HG03280 (cell line): ENCODE measurements around the gene MED12L.

Source experiments
- ATAC-seq: cut with Tn5 transposase; IDR thresholded peaks from one replicate; pipeline ENCODE4 v1.9.1; 2021; ENCODE audit warnings: mild to moderate bottlenecking, moderate library complexity; ENCODE audit not compliant: unreplicated experiment

Gene MED12L

DNA sequence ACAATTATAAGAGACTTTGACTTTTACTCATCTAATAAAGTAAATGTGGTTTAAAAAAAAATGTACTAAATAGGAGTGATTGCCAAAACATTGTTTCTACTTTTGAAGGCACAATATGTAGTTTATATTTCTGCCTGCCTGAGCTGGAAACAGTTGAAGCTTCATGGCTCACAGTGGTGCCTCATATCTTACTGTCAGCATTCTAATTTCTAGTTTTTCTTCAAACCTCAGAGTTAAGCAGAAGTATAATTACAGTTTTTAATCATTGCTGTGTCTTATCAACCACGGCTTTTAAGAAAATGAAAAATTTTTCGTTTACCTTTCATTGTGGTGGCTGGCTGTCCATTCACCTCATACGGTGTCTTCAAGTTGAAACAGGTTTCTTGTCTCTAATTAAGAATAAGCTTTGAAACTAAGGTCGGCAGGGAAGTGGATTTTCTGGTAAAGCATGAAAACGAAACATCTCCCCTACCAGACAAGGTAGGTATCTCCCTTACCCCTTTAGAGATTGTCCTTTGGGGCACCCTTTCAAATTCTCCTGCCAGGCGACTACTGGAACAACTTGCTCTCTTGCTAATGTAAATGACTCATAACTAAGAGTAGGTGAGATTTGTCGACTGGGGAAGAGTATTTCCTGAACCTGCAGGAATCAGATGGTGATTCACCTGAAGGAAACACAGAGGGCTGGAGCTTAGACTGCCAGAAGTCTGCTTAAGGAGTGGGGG, 231.0 kb downstream of the MED12L start, which contains the start of gene GPR87:
Gene GPR87, minus strand, starts transcription at position 554 of the 725 bp plus-strand sequence. CDS start 16,720 bp downstream, outside the sequence.
- ATAC-seq = no peak

DNA sequence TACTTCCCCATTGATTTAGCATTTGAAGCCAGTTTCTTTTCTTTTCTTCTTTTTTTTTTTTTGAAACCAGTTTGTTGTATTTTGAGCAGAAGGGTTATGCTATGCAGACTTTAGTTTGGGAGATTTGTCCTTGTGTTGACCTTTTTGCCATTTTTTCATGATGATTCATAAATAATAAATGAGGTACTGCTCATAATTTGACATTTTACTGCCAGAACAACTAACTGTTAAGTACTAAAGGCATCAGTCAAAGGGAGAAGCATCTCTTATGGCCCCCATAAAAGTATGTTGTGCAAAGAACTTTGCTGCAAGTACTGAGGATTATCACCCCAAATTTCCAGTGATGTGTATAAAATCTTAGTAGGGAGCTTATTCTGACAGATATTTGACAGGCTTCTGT, 232.8 kb downstream of the MED12L start:
- ATAC-seq = no peak

DNA sequence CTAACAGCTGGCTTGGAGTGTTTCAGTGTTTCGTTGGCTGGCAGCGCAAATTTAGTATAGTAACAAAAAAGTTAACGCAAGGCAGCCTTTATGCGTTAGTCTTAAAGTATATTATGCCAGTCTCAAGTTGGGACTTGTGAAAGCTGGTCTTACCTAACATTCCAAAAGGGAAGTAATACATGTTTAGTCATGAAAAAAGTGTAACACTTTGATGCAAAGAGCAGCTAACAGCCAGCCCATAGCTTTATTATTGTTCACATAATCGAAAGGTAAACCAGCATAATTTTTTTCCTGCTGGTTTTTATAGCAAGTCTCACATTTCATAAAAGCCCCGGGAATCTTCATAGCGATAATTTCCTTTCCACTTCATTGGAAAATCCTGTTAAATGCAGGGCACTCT, 233.5 kb downstream of the MED12L start:
- no peak for ATAC-seq

DNA sequence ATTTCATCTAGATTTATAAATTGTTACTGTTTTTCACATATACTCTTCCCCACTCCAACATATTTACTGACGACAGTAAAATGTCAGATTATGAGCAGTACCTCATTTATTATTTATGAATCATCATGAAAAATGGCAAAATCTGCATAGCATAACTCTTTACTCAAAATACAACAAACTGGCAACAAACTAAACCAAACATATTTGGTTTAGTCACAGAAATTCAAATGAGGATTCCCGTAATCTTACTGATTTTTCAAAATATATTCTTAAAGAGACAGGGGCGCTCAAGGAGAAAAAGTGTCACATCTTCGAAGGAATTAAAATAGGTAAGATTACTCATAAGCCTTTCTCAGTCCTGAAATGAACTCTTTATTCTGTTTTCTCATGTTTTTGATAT, 234.2 kb downstream of the MED12L start:
- ATAC-seq = no peak

DNA sequence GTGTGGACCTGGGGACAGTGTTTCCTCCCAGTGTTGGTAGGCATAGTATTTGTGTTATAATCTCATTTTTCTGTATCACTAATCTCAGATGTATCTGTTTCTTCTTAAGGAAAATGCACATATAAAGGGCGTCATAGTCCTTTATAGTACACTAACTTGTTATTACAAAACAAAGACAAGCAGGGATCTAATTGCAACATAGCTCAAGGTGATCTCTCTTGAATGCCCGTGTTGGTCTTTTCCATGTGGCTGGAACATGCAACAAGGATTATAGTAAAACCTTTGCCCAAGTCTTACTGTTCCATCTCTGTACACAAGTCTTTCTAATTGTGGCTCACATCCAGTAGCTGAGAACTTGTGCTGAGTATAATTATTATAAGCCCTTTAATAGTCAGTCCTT, 234.7 kb downstream of the MED12L start:
- no peak for ATAC-seq

DNA sequence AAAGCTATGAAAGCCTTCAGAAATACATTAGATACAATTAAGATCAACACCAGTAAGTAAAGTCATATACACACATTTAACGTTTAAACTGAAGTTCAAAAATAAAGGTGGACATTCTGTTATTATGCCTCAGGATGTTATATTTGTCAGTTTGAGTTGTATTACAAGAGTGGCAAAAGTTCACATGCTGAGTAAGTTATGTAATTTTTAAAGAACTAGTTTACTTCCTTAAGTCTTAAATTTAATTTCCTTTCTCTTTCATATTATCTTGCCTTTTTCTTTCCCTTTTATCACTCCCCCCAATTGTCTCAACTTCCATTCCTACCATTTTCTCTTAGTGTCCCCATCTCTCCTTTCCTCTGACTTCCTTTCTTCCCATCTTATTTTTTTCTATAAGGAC, 236.1 kb downstream of the MED12L start:
- ATAC-seq = no peak

DNA sequence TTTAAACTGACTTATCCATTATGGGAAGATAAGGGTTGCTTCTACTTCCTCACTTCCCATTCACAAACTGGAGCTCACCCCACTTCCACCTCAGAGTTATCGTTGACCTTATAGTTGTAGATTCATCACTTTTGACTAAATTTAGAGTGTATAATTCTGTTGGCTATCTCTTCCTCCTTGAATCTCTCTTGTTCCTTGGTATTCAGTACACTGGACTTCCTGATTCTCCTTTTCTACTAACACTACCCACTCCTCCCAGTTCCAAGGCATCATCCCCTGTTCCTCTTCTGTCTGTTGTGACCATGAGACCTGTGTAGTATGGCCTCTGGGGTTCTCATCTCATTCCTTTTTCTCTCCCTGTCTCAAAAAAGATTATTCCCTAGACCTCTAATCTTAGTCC, 237.0 kb downstream of the MED12L start:
- no peak for ATAC-seq

DNA sequence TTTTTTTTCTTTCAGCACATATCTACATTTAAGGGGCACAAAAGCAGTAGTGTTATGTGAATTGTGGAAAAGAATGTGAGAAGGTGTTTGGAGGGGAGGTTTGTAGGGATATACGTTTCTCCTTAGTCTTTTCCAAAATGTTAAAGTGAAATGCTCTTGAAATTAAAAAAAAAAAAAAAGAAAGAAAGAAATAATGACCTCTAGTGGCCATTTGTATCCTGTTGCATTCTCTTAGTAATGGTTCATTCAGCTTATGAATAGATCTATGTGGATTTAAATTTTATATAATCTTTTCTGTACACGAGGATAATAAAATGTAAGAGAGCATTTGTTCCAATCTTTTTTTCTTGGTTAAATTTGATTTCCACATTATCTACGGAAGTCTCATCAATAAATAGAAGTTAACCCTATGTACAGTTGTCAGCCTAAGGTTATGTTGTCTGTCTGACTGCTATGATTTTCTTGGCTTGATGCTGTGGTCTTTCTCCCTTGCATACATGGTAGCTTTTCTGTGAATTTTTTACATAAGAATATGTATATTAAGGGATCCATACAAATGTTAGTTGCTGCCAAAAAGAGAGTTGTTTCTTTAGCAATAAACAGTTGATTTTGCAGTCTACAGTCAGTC, 242.2 kb downstream of the MED12L start:
- ATAC-seq = no peak

DNA sequence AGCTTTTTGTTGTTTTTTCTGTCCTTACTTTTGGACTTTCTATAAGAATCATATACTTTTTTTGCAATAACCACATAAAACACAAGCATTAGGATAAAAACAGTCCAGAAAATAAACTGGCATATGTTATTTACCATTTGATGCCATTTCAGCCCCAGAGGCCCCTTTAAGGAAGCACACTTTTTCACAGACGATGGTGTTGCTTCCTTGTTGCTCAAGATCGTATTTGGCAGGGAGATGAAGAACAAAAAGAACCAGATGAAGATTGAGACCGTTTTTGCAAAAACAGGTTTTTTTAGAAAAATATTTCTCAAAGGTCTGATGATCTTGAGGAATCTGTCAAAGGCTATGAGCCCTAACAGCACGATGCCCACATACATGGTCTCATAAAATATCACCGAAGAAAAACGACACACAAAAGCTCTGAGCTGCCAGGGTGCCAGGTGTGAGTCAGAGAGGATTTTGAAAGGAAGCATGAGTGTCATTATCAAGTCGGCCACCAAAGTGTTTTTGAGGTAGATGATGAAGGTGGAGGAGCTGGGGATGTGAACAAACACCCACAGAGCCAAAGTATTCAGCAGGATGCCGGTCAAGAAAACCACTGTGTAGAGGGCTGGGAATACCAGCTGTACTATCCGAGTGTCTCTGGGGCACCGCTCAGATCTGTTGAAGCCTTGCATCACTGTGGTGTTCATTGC, 243.0 kb downstream of the MED12L start:
- no peak for ATAC-seq

DNA sequence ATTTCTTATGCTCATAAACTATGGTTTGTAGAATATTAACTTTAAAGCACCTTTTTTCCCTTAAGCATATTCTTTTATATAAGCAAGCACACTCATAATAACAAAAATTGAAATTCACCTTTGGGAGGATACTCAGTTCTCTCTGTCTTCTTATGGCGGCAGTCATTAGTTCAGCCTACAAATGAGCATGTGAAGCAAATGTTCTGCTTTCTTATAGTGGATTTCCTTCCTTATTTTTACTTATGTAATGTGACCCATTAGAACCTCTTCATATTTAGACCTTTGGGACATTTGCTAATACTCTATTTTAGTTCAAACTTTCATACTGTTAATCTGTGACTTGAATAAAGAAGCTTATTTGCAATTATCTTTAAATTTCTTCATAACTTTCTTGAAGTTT, 243.9 kb downstream of the MED12L start, which contains the start of gene P2RY13:
Gene P2RY13, minus strand, starts transcription at position 187 of the 400 bp plus-strand sequence. Its CDS starts 21 bp downstream, at position 166.
- ATAC-seq = no peak

DNA sequence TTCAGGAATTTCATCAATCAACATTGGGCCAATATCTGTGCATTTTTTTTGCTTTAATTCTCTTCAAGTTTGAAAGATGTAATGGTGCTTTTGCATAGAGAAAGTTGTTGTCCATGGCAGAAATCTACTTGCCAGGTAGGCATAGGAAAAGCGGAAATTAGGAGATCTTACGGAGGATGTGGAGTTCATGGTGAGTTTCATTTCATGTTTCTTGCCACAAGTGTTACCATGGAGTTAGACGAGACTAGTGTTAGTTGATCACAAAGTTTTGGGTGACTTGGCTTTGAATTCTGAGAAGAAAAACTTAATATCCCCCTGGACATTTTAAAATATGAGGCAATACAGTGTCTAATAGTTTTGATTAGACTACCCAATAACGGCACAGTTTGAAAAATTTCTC, 244.9 kb downstream of the MED12L start:
- no peak for ATAC-seq

DNA sequence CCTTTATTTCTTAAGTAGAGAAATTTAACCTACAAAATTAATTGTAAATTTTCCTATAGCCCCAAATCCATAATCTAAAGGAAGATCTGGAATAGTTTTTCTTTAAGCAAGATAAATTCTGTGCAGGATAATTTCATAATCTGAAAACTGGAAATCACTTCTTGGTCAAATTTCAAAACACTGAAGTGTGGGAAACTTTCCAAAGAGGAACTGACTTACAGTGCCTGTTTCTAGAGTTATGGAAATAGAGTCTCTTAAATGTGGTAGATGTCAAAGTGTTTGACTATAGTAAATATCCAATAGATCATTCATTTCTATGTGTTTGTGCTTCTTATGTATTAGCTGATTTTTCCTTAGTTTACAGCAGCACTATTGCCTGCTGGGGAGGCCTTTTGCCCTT, 245.4 kb downstream of the MED12L start:
- no peak for ATAC-seq

DNA sequence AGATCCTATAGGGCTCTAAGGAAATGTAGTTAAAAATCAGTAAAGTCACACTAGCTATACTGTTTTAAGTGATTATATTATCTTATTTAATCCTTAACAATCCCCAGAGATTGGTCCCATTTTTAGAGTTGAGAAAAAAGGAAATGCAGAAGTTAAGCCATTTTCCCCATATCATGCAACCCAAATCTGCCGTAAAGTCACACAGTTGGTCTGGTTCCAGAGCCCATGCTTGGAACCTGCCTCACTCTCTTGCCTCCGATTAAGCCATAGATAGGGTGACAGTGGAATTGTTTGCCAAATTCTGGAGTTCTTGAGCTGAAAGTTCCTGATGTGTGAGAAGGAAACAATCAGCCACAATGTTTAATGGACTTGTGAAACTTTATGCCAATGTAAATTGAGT, 246.2 kb downstream of the MED12L start:
- ATAC-seq = no peak

DNA sequence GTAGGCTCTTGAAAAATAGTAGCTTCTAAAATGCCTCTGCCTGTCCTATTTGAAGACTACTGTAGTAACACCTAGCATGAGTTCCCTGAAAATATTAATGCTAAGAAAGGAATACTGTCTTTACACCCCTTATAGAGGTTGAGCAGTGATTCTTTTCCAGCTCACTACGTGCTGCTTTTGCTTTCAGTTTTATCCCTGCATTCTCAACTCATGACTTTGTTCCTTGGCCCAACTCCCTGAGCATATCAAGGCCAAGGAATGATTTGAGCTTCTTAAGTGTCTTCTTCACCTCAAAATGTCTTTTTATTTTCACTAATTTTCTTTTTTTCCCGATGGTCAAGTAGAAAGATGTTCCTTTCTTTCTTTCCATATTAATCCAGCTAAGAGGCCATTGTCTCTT, 260.4 kb downstream of the MED12L start:
- no peak for ATAC-seq

DNA sequence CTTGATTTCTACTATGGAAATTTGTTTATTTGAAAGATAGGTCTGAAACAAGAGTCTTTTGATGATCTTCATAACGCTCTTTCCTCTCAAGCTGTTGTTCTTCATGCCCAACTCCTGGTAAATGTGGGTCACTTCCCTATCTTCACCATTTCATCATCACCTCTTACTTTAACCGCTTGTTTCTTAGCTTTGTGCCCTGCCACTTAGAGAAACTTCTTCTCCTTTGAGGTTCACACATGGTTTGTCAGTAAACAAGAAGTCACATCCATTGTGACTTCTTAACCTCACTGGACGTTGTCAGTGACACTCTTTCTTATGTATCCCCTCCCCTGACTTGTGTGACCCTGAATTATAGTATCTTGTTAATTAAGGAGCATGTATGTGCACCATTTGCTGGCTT, 260.8 kb downstream of the MED12L start:
- no peak for ATAC-seq

DNA sequence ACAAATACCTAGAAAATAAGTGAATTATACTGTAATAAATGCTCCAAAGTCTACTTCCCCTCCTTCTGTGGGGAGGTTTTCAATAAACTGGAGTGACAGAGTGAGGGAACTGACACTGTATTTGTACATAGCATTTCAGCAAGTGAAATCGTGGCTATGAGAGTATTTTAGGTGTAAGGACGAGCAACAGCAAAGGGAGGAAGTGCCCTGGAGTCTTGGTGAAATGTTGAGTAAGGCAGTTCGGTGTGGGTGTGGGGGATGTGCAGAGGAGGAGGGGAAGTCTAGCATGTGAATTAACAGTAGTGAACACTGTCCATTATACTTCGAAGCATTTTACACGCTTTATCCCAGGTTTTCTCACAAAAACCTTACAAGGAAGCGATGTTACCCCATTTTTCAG, 262.0 kb downstream of the MED12L start:
- no peak for ATAC-seq

DNA sequence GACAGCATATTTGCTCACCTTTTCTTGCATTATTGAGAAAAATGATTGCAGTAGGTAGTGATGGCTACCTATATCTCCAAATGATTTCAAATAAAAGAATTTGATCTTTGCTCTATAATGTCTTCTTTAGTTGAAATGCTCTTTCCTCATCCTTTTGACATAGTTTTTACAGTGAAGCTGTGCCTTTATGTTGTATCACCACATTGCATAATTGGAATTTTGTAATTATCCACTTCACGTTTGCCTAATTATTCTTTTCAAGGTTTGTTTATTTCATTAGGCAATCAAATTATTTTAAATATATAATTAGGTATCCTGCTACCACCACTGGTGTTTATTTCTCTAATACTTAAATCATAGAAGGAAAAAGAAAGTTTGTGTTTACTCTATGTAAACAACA, 265.2 kb downstream of the MED12L start:
- no peak for ATAC-seq

DNA sequence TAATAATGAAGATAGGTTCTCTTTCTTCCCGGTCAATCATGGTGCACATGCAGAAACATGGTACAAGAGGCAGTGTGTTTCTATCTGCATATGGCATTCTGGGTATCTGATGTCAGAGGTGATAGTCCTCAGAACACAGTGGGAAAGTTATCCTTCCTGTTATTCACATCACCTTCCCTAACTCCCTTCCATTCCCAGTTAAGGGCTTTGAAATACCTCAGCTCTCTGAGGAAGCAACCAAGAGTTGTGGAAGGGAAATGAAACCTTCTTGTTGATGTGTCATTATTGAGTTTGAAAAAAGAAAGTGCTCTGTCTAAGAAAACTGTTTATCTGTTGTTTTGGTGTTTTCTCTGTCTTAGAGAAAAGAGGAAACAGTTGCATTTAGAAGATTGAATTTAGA, 265.8 kb downstream of the MED12L start:
- peak; percentile 77 for ATAC-seq

DNA sequence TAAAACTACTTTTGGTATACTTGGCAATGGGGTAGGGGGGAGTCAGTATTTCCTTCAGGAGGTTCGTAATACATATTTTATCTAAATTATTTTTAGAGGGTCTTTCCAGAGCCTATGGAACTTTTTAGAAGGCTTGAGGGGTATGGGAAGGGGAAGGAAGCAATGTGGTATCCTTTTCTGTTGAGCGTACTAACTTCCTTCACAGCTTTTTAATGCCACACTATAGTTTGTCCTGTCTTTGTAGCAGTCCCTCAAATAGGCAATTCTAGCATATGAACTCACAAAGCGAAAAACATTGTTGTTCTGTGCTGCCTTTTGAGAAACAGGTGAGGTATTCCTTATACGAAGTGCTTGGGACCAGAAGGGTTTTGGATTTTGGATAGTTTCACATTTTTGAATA, 266.2 kb downstream of the MED12L start:
- ATAC-seq = peak; percentile 21

DNA sequence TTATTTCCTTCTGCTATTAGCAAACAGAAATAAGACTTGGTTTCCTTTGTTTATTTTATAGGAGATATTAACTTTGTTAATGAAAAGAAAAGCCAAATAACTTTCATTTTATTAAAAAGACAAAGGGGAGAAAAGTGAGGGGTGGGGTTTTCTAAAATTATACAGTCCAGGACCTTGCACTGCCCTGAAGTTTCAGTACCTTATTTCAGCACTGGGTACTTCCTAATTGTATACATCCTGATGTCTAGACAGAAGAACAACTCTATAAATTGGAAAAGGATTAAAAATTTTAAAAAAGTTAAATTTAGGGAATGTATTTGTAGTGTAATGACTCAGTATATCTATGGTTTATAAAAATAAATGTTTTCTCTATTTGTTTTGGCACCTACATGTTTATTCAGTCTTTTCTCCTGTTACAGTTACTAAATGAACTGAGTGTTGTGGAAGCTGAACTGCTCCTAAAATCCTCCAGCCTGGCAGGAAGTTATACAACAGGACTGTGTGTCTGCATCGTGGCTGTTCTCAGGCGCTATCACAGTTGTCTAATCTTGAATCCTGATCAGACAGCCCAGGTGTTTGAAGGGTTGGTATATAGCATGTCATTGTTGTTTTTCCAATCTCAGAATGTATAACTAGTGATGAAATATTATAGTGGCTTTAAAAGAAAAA, 271.5 kb downstream of the MED12L start:
- ATAC-seq = no peak

DNA sequence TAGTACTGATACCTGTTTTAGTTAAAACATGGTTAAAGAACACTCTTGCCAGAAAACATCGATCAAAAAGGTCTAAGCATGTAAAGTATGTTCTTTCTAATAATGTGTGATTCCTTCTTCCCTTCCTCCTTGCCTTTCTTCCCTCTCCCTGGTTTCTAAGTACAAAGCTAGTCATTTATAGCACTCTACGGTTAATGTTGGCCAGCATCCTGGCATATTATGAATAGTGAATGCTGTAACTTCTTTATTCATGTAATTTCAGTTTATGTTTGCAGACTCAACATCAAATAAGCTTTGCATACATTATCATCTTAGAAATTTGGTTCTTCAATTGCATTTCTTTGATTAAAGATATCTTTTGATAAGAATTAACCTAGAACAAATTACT, 272.0 kb downstream of the MED12L start:
- ATAC-seq = no peak
